Measurements from ENCODE around the gene ECHS1.
"Not testable (repeated sequence)": the region's sequence is repeated elsewhere in the genome, so short reads cannot be mapped to it uniquely, and the experiment has no call there.

ECHS1 gene

DNA sequence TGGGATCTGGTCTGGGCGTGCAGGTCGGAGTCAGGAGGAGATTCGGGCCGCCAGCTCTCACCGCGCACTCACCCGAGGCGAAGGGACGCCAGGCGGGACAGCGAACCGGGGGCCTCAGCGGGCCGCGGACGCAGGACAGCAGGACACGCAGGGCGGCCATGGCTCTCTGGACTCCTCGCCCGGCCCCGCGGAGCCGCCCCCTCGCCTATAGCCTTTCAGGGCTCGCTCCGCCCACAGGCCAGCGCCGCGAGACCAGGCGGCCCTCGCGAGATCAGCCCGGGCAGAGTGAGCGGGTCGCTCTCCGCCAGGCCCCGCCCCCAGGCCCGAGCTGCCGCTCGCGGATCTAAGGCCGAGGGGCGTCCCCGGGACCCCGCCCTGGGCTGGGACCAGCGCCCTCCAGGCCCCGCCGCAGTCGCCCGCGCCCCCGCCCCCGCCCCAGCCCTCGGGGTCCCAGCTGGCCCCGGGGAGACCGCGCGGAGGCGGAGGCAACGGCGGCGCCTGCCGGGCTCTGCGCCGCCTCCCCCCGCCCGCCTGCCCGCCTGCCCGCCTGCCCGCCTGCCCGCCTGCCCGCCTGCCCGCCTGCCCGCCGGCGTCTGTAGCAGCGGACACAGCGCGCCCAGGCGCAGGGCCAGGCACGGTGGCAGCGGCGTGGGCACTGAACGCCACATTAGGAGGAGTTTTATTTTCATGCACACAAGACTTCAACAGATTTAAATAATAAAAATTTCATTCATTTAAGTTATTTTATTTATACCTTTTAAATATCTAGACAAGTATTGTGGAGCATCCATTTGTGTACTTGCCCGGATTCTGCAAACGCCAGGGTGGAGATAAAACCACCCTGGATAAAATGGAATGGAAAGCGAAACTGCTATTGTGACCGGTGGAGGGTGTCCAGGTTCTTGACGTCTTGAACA is at the start of gene ECHS1:
Gene ECHS1 (minus strand): TSS at position 181 of the 917 bp plus-strand sequence. CDS start 21 bp downstream, at position 160.
- DNase-seq: peak; percentile 80

DNA sequence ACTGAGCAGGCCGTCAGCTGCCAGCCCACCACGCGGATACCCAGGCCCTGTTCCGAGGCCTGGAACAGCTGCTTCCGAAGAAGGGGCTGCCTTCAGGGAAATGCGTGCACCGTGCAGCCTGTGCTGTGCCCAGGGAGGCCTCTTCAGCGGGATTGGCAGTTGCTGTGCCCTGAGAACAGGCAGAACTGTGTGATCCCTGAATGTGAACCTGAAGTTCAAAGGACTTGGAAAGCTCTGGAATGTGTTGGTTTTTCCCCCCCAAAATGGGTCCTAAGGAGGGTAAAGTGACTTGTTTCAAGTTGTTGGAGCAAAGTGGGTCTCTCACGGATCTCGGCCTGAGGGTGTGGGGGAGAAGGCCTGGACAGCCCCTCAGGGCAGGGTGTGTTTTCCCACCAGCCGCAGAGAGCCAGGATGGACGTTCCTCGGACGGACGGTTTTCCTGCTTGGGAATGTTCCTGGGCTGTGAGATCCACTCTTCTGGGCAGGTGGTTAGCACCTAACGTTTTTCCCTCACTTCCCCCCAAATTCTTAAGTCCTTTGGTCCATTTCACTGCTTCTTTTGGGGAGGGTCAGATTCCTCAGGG is 49.2 kb upstream of the ECHS1 start:
- no peak for DNase-seq

DNA sequence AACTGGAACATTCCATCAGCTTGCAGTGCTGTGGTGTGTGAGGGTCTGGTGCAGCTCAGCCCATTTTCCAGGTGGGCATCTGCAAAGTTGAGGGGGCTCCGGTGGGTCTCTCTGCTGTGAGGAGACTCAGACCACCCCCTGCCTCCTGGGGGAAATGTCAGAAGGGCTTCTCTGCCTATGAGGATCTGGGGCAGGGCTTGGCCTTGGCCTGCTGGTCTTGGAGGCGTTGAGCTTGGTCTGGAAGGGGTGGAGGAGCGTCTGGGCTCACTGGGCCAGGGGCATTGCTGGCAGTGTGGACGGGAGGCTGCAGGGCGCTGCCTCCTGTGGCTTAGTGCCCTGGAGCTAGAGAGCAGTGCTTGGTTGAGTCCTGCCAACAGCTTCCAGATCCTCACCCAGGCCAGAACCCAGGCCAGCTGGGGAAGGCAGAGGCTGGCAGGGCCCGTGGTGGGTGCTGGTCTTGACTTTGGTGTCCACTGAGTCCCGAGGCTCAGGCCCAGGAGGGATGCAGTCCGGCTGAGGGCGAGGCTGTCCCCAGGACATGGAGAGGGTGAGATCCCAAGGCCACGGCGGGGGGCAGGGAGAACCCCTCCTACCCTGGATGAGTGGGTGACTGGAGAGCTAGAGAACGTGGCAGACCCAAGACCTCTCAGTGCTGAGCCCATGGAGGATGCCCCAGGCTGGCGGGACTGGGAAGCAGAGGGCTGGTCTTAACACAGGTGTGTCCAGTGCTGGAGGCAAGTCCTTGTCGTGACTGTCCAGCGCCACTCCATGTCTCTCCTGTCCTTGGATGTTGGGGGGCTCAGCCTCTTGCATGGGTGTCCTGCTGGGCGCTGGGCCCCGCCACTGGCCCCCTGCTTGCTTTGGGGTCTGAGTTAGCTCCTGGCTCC is 48.4 kb upstream of the ECHS1 start:
- no peak for DNase-seq

DNA sequence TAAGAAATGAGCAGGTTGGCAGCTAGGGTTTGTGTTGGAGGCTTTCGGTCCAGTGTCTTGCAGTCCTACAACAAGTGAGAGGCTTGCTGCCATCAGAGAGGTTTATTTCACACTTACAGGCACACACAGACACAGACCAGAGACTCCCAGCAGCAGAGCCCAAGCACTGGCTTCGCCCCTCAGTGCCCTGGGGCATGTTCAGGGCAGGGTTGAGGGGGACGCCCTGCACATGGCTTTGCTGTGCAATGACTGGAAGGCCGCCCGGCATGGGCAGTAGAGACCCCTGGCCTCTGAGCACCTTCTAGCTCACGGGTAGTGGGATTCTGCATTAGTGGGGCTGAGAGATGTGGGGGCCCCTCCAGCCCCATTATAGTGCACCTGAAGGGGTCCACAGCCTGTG is 47.4 kb upstream of the ECHS1 start:
- DNase-seq: no peak

DNA sequence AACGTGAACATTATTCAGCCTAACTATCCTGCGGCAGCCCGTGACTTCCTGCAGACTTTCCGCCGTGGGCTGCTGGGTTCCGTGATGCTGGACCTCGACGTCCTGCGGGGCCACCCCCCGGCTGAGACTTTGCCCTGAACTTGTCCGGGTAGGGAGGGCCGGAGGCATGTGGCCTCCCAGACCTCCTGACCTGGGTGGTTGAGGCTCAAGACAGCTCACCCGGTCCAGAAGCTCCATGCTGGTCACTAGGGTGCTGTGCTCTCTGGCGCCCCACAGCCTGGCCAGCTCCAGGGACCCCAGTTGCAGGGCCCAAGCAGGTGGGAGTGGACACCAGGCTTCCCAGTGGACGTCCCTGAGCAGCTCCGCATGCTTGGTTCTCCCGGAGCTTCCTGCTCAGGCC is 46.9 kb upstream of the ECHS1 start:
- DNase-seq: no peak

DNA sequence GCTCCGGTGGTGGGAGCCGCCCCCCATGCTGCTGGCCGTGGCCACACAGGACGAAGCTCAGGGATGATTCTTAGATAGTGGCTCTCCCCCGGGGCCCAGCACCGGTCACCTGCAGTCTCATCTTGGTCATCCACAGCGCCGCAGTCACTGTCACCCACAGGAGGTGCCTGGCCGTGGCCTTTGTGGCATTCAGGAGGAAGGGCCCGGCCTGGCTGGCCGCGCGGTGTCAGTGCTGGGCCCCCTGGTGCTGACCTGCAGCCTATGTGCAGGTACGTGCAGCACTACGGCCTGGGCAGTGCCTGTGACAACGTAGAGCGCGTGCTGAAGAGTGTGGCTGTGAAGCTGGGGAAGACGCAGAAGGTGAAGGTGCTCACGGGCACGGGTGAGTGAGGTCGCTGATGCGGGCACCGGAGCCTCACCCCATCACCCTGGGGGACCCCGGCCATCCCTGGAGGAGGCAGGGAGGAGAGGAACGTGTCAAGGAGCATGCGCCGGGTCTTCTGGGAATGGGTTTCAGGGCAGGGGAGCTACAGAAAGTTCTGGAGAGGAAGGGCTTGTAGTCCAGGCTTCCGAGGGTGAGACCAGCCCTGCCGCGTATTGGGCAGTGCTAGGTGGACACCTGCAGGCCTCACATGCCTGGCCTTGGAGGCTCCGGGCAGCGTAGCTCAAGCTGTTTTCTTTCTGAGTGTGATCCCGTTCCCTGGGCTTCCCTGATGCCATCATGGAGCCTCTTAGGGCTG is 46.2 kb upstream of the ECHS1 start:
- no peak for DNase-seq

DNA sequence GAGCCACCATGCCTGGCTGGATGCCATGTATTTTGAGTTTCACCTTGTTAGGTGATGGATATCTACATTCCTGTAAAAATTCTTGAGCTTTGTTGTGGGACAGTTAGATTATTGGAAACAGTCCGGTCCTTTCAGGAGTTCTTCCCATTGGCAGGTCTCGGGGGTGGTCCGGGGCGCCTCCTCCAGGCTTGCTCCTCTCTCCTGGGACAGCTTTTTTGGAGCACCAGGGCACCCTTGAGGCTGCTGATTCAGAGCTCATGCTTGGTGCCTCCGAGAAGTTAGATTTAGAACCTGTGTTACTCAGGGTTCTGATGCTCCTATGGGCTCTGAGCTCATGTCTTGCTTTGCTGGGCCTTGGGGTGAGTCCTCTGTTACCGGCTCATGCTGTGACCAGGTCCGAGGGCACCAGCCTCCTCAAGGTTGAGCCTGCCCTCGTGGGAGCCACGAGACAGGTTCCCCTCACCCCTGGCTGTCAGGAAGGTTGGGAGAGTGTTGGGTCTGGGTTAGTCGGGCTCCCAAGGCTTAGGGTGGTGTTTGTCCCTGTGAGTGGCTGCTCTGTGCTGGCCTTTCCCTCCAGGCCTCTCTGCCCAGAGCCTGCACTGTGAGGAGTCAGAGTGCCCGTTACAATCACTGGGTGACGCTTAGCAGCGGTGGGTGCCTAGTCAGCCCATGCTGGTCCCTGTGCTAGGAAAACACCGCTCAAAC is 45.3 kb upstream of the ECHS1 start:
- DNase-seq: no peak

DNA sequence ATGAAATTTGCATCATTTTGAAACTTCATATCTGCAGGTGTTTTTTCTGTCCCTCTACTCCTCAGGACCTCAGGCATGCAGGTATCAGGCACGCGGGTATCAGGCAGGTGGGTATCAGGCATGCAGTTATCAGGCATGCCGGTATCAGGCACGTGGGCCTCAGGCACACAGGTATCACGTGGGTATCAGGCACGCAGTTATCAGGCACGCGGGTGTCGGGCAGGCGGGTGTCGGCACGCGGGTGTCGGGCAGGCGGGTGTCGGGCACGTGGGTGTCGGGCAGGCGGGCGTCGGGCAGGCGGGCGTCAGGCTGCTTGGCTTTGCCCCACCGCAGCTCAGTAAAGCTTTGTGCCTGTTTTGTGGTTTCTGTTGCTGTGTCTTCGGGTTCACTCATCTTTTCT is 42.6 kb upstream of the ECHS1 start:
- DNase-seq: no peak

DNA sequence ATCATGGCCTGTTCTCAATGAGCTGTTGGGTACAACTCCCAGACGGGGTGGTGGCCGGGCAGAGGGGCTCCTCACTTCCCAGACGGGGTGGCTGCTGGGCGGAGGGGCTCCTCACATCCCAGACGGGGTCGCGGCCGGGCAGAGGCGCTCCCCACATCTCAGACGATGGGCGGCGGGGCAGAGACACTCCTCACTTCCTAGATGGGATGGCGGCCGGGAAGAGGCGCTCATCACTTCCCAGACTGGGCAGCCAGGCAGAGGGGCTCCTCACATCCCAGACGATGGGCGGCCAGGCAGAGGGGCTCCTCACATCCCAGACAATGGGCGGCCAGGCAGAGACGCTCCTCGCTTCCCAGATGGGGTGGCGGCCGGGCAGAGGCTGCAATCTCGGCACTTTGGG is 41.2 kb upstream of the ECHS1 start:
- not testable (repeated sequence) for DNase-seq

DNA sequence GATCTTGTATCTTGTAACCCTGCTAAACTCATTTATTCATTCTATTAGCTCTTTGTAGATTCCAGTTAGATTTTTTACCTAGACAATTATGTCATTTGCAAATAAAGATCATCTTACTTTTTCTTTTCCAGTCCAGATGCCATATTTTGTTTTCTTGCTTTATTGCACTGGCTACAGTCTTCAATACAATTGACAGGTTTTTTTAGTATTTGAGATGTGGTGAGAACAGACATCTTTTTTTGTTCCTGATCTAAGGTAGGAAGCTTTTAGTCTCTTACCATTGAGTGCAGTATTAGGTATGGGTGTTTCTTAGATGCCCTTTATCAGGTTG is 39.2 kb upstream of the ECHS1 start:
- DNase-seq: no peak

DNA sequence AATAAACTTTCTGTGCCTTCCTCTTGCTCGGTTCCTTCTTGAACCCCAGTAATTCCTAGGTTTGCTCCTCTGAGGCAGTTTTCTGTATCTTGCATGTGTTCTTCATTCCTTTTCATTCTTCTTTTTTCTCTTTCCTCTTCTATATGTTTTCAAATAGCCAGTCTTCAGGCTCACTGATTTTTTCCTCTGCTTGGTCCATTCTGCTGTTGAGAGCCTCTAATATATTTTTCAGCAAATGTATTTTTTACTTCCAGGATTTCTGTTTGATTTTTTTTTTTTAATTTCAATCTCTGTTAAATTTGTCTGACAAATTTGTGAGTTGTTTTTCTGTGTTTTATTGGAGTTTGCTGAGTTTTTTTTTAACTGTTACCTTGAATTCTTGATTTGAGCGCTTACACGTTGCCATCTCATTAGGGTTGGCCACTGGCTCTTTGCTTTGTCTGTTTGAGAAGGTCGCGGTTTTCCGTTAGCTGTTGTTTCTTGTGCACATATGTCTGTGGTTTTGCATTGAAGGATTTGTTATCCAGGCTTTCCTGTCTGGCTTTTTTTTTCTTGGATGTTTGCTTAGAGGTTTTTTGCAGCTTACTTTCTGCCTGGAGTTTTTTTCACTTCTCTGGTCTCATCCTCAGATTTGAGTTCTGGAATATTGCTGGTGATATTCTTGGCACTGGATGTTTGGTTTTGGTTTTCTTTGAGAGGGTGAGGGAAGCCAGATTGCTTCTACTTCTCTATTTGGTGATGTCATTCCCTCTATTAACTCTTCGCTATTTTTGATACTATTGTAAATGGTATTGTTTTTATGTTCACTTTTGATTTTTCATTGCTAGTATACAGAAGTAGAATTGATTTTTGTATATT is 38.6 kb upstream of the ECHS1 start:
- peak; percentile 48 for DNase-seq

DNA sequence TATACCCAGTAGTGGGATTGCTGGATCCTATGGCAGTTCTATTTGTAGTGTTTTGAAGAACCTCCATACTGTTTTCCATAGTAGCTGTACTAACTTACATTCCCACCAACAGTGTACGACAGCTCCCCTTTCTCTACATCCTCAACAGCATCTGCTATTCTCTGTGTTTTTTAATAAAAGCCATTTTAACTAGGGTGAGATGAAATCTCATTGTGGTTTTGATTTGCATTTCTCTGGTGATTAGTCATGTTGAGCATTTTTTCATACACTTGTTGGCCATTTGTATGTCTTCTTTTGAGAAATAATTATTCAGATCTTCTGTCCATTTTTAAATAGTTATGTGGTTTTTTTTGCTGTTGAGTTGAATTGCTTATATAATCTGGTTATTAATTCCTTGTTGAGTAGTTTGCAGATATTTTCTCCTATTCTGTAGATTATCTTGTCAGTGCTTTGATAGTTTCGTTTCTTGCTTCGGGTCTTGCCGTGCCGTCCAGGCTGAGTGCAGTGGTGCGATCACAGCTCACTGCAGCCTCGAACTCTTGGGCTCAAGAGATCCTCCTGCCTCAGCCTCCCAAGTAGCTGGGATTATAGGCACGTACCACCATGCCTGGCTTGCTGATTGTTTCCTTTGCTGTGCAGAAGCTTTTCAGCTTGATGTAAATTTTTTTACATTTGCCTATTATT is 32.8 kb upstream of the ECHS1 start:
- DNase-seq: no peak

DNA sequence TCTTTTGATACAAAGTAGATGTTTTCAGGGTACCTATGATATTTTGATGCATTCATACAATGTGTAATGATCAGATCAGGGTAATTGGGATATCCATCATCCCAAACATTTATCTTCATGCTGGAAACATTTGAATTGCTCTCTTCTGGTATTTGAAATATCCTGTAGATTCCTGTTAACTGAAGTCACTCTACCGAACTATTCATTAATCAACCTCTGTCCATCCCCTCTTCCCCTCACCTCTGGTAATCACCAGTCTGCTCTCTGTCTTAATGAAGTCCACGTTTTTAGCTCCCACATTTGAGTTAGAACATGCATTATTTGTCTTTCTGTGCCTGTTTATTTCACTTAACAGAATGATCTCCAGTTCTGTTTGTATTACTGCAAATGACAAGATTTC is 32.1 kb upstream of the ECHS1 start:
- no peak for DNase-seq

DNA sequence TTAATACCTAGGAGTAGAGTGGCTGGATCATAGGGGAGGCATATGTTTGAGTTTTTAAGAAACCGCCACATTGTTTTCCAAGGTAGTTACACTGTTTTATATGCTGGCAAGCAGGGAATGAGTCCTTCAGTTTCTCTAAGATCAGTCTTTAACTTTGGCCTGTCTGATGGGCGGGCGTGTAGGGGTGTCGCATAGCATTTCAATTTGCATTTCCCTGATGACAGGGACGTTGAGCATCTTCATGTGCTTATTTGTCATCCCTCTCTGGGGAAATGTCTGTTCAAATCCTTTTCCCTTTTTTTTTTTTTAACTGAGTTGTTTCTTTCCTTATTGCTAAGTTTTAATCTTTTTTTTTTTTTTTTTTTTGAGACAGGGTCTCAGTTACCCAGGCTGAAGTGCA is 30.6 kb upstream of the ECHS1 start:
- DNase-seq: no peak

DNA sequence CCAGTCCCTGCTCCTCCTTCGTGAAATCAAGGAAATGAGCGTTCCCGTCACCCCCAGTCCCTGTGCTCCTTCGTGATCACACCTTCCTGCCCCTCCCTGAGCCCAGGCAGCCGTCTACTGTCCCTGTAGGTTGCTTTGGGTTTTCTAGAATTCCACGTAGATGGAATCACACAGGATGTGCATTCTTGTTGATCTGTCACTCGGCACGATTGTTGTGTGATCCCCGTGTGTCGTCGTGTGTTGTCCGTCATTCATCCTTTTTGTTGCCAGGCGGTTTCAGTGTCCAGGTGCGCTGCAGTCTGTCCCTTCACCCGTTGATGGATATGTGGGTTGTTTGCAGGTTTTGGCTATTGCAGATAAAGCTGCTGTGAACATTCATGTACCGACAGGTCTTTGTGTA is 30.2 kb upstream of the ECHS1 start:
- no peak for DNase-seq

DNA sequence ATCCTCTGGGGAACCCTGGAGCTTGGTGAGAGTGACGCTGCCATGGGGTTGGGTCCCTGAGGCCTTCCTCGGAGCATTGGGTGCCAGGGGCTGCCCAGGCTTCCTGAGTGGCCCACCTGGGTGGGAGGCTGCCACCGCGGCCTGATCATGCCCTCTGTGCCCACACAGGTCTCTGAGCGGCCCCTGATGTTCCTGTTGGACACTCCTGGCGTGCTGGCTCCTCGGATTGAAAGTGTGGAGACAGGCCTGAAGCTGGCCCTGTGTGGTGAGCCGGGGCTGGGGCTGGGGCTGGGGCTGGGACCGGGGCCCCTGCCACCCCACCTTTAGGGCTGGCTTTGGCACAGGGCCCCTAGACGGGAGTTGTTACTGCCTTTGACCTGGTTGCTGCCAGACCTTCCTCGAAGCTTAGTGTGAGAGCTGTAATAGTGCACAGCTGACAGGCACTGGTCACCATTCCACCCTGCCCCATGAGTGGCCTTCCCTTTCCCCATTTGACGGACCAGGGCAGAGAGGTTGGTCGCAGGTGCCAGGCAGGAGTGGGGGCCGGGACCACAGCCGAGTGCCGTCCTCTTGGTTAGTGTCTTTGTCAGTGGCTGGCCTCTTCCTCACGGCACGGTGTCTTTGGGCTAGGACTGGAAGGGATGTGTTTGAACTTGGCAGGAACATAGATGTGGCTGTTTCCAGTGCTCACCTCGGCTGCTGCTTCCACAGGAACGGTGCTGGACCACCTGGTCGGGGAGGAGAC is 29.0 kb upstream of the ECHS1 start:
- no peak for DNase-seq

DNA sequence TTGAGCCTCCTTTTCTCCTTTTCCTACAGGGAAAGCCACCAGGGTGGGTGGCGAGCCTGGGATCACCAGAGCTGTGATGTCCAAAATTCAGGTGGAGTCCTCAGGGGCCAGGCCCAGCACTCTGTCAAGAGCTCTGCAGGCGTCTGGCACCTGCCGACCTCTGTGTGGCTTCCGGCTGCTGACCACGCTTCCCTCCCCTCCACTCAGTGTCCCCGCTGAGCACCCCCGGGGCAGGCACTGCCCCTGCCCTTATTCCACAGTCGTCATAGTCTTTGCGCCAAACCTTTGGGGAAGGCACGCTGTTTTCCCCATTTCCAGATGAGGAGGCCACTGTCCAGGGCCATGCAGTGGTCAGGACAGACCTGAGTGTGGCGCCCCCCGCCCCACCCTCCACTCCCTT is 28.3 kb upstream of the ECHS1 start:
- DNase-seq: no peak

DNA sequence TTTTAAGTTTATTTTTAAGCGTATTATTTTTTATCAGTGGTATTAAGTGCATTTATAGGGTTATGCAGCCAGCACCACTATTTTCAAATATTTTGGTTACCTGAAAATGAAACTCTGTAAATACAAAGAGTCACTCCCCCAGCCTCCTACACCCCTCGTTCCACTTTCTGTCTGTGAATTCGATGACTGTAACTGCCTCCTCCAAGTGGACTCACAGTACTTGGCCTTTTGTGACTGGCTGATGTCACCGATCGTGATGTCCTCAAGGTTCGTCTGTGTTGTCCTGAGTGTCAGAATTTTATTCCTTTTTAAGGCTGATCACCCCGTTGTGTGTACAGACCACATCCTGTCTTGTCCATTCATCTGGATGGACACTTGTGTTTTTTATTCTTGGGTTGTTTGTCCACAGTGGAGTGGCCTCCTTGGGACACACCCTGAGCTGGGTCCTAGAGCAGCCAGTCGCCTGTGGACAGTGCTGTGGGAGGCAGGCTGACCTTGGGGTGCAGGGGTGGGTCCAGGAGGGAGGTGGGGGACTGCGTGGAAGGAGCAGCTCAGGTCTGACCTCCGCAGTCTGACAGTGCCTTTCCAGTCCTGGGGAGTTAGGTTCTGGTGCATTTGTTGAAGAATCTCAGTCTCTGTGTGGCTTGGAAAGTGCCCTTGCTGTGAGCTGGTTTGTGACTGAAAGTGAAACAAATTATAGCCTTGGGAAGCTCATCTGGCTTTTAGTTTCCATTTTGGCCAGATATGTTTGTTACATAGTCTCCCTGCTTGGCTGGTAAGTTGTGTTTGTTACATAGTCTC is 27.7 kb upstream of the ECHS1 start:
- no peak for DNase-seq

DNA sequence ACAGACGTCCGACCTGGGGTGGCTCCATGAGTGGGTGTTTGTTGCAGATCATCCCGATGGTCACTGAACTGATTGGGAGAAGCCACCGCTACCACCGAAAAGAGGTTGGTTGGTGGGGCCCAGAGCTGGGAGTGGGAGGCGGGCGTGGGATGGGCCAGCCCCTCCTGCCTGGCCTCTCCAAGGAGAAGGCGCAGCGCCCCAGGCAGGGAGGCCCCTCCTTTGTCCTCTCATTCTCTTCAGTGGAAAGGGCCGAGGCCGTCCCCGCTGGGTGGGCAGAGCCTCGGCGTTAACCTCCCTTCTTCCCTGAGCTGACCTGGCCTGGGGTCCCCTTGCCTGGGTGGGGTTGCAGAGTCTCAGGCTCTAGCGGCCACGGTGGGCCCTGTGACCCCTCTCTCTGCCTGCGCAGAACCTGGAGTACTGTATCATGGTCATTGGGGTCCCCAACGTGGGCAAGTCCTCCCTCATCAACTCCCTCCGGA is 26.0 kb upstream of the ECHS1 start:
- DNase-seq: no peak
